Right lobe of liver (tissue), 4 donors: ENCODE measurements around the gene ANKFN1.

Source experiments
- POLR2A ChIP-seq: fragments of 450-650 bp; IDR thresholded peaks from one replicate; pipeline ENCODE4 v1.6.1; 2017; ENCODE audit warnings: antibody characterized with exemption, mild to moderate bottlenecking
- TF ChIP-seq, protein P1 (sequence below), 4 donors: fragments of 200-600 bp in 3 of 4; fragments of 450-650 bp in 1 of 4; IDR thresholded peaks; one replicate each; pipeline versions ENCODE4 v1.5.1 to v1.8.0; 2016 to 2022; ENCODE audit warnings: antibody characterized with exemption in 4 of 4, mild to moderate bottlenecking in 2 of 4
- donor health status: DM: no; HTN: no; CAD: no.
- donor health status: DM: no; HTN: no; CAD: no.
- donor health status: DM: no; HTN: yes; CAD: no.

DNA sequence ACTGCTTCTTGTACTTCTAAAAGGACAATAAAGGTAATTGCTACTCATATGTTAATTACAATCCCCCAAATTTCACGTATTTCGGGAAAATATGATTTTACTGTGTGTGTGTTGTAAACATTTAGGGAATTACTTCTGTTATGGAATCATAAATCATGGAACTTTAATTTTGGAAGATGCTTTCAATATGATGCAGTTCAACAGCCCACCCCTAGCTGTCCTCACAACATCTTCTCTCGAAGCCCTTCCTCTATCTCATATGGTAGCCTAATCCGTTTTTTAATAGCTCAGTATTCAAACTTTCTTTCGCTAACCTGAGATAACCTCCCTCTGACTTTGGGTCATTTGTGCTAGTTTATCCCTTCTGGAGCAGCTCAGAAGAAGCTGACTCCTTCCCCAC, 78.4 kb downstream of the ANKFN1 start:
- TF ChIP-seq, protein P1, sequence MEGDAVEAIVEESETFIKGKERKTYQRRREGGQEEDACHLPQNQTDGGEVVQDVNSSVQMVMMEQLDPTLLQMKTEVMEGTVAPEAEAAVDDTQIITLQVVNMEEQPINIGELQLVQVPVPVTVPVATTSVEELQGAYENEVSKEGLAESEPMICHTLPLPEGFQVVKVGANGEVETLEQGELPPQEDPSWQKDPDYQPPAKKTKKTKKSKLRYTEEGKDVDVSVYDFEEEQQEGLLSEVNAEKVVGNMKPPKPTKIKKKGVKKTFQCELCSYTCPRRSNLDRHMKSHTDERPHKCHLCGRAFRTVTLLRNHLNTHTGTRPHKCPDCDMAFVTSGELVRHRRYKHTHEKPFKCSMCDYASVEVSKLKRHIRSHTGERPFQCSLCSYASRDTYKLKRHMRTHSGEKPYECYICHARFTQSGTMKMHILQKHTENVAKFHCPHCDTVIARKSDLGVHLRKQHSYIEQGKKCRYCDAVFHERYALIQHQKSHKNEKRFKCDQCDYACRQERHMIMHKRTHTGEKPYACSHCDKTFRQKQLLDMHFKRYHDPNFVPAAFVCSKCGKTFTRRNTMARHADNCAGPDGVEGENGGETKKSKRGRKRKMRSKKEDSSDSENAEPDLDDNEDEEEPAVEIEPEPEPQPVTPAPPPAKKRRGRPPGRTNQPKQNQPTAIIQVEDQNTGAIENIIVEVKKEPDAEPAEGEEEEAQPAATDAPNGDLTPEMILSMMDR (IDR thresholded peaks at IDR 0.05), result no peak
- TF ChIP-seq POLR2A, result no peak
